MCF 10A (cell line): ENCODE measurements around the gene HES5. TPM values are rescaled to one million over a fixed set of nuclear protein-coding genes. Genes with fewer than 3 reads are reported as not detected.

Source experiments
- BruUV-seq: library from RNA; stranded (reverse); fragments of 400-500 nt; replicated peaks from 2 replicates; lab custom pipeline; 2021; lab: Mats Ljungman, UMichigan
- CTCF ChIA-PET: fragments of 300-600 bp; sonication (Branson Sonifier 250); formaldehyde crosslinking; extraction: SDS; loops from one replicate; lab custom pipeline; 2021; ENCODE audit warnings: antibody characterized with exemption, inconsistent platforms; lab: Yijun Ruan, JAX
- POLR2A ChIA-PET: fragments of 300-600, 350-650 bp; sonication (Branson Sonifier 250); formaldehyde crosslinking; extraction: SDS; loops from one replicate; lab custom pipeline; 2020; ENCODE audit warnings: antibody characterized with exemption, inconsistent platforms; lab: Yijun Ruan, JAX
- DNase-seq: peaks from one replicate; pipeline ENCODE4 v3.0.0-alpha.2; 2018; ENCODE audit not compliant: unreplicated experiment
- H3K27ac Mint-ChIP-seq: one replicate; pipeline ENCODE4 v1.8.0; 2022; ENCODE audit warnings: mild to moderate bottlenecking, low read depth, mixed read lengths; ENCODE audit not compliant: unreplicated experiment
- H3K27me3 Mint-ChIP-seq: one replicate; pipeline ENCODE4 v1.8.0; 2022; ENCODE audit warnings: mixed read lengths; ENCODE audit not compliant: insufficient read depth, unreplicated experiment
- H3K36me3 Mint-ChIP-seq: one replicate; pipeline ENCODE4 v1.8.0; 2022; ENCODE audit warnings: mild to moderate bottlenecking, moderate library complexity, mixed read lengths; ENCODE audit not compliant: insufficient read depth, unreplicated experiment
- H3K4me1 Mint-ChIP-seq: one replicate; pipeline ENCODE4 v1.8.0; 2022; ENCODE audit warnings: mixed read lengths; ENCODE audit not compliant: insufficient read depth, unreplicated experiment
- H3K4me3 Mint-ChIP-seq: one replicate; pipeline ENCODE4 v1.8.0; 2022; ENCODE audit warnings: mild to moderate bottlenecking, moderate library complexity, mixed read lengths; ENCODE audit not compliant: unreplicated experiment
- H3K9me3 Mint-ChIP-seq: one replicate; pipeline ENCODE4 v1.8.0; 2022; ENCODE audit warnings: mixed read lengths; ENCODE audit not compliant: unreplicated experiment
- intact Hi-C: fragments of 100-400 bp; cut with micrococcal nuclease; formaldehyde crosslinking; loops from 2 replicates; pipeline ENCODE4 v1.14.1; 2022
- total RNA-seq: library from RNA; stranded (reverse); gene quantifications from 2 replicates; pipeline ENCODE4 v1.2.3, GENCODE V29; 2022
- TF ChIP-seq, protein P1 (sequence below): fragments of 200-600 bp; IDR thresholded peaks from one replicate; pipeline ENCODE4 v1.8.0; 2022; ENCODE audit warnings: antibody characterized with exemption, mild to moderate bottlenecking; ENCODE audit not compliant: unreplicated experiment

Gene HES5
- total RNA-seq, 1 experiment from 2014 or later, result not detected

DNA sequence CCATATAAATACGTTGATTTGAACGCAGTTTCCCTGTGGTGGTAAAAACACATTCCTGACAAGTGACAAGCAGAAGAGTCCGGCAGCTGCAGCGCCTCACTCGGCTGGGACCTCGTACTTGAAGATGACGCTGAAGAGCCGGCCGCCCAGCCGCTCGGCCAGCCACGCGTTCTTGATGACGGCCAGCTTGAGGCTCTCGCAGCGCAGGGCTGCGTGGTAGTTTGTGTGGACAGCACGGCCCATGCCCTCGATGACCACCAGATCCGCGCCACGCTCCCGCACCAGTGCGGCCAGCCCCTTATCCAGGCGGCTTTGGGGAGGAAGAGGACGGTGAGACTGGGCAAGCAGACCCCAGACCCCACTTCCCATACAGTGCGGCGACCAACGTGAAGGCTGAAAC is 21.3 kb downstream of the HES5 start:
- no peaks in the 10 kb centered on the region for H3K4me1 Mint-ChIP-seq
- TF ChIP-seq, protein P1, sequence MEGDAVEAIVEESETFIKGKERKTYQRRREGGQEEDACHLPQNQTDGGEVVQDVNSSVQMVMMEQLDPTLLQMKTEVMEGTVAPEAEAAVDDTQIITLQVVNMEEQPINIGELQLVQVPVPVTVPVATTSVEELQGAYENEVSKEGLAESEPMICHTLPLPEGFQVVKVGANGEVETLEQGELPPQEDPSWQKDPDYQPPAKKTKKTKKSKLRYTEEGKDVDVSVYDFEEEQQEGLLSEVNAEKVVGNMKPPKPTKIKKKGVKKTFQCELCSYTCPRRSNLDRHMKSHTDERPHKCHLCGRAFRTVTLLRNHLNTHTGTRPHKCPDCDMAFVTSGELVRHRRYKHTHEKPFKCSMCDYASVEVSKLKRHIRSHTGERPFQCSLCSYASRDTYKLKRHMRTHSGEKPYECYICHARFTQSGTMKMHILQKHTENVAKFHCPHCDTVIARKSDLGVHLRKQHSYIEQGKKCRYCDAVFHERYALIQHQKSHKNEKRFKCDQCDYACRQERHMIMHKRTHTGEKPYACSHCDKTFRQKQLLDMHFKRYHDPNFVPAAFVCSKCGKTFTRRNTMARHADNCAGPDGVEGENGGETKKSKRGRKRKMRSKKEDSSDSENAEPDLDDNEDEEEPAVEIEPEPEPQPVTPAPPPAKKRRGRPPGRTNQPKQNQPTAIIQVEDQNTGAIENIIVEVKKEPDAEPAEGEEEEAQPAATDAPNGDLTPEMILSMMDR, result no peak
- ChIA-PET CTCF (no interaction called here), POLR2A (interaction anchor here (0.9 to 1.1 kb wide), 2 partner anchors 25 to 26 kb away, joined by 3 to 4 read pairs; no protein-coding TSS in a partner anchor)
- no peaks in the 10 kb centered on the region for H3K9me3 Mint-ChIP-seq
- H3K4me3 Mint-ChIP-seq, result no peak overlapping the region
- intact Hi-C loops, result no loop called here
- H3K27me3 Mint-ChIP-seq, result no peaks in the 10 kb centered on the region
- peaks cover 36% of the 10 kb centered on the region for H3K36me3 Mint-ChIP-seq
- DNase-seq, result no peak
- BruUV-seq, result no TSS peak
- no peak overlapping the region for H3K27ac Mint-ChIP-seq

DNA sequence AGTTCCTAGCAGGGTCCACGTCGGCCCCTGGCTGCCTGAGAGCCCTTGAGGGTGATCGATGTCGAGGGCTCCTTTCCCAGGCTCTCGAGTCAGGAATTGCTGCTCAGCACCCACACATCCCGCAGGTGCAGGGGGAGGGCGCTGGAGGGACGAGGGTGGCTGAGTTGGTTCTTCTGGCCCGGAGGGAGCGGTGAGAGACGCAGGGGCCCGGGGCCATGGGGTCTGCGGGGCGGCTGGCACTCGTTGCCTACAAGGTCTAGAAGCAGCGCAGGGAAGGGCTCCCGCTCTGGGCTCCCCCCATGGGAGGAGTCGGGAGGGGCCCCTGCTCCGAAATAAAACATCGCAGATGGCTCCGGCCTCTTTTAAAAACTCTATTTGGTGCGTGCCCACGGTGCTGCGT is 21.9 kb downstream of the HES5 start:
- CTCF ChIA-PET, result interaction anchor here (1.2 kb wide), 1 partner anchor 17 kb away, joined by 3 read pairs; no protein-coding TSS in a partner anchor
- POLR2A ChIA-PET, result interaction anchor here (0.9 kb wide), 1 partner anchor 25 kb away, joined by 4 read pairs; no protein-coding TSS in a partner anchor
- no peak overlapping the region for H3K27ac Mint-ChIP-seq
- no peaks in the 10 kb centered on the region for H3K9me3 Mint-ChIP-seq
- H3K4me1 Mint-ChIP-seq, result no peaks in the 10 kb centered on the region
- H3K27me3 Mint-ChIP-seq, result no peaks in the 10 kb centered on the region
- no TSS peak for BruUV-seq
- TF ChIP-seq, protein P1, result no peak
- DNase-seq, result no peak
- intact Hi-C loops, result no loop called here
- H3K36me3 Mint-ChIP-seq, result peaks cover 38% of the 10 kb centered on the region
- no peak overlapping the region for H3K4me3 Mint-ChIP-seq

DNA sequence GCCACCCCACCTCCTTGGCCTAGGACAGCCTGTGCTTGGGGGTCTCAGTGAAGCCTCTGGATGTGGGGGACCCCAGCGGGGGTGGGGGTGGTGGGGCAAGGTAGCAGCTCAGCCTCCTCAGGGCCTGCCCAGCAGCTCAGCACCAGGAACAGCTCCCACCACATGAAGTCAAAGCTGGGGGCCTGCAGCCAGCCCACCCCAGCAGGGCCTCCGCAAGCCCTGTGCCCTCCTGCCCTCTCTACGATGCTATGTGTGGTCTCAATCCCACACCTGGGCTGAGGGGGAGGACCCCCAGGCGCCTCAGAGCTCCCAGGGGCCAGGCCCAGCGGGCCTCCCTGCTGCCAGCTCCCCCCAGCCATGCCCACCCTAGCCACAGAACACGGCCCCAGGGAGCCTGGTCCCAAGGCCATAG is 22.3 kb downstream of the HES5 start:
- H3K36me3 Mint-ChIP-seq, result peaks cover 39% of the 10 kb centered on the region
- intact Hi-C loops, result no loop called here
- H3K27ac Mint-ChIP-seq, result no peak overlapping the region
- POLR2A ChIA-PET, result interaction anchor here (1.0 kb wide), 1 partner anchor 18 kb away, joined by 5 read pairs; no protein-coding TSS in a partner anchor
- TF ChIP-seq, protein P1, result no peak
- H3K27me3 Mint-ChIP-seq, result no peaks in the 10 kb centered on the region
- H3K4me3 Mint-ChIP-seq, result no peak overlapping the region
- BruUV-seq, result no TSS peak
- no peaks in the 10 kb centered on the region for H3K4me1 Mint-ChIP-seq
- no peaks in the 10 kb centered on the region for H3K9me3 Mint-ChIP-seq
- no peak for DNase-seq
- CTCF ChIA-PET, result interaction anchor here (0.7 to 1.2 kb wide), 3 partner anchors 17 to 299 kb away, joined by 3 read pairs; no protein-coding TSS in a partner anchor

DNA sequence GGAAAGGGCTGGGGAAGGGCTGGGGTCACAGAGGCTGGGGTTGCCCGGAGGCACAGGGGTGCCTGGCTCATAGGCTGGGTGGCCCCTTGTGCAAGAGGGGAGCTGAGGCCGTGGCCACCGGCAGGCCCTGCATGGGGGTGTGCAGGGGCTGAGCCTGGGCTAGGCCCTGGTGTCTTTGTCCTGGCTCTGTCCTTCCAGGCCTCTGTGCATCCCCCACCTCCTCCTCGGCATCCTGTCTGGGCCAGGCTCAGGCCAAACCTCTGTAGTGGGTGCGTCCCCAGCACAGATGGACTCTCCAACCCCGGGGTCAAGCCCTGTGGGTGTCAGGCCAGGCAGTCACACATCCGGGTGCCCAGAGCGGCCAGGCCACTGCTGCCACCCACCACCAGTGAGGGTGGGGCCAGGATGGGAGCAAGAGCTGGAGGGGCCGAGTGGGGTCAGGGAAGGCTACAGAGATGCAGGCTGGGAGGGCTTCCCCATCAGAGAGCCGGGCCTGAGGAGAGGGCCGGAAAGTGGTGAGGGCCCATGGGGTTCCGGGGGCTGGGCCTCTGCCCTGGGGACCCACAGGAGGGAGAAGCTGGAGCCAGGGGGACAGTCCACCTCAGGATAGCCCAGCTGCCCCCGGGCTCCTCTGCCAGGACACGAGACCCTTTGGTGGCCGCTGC is 23.0 kb downstream of the HES5 start:
- POLR2A ChIA-PET, result interaction anchor here (1.0 kb wide), 1 partner anchor 18 kb away, joined by 5 read pairs; no protein-coding TSS in a partner anchor
- TF ChIP-seq, protein P1, result no peak
- intact Hi-C loops, result no loop called here
- H3K36me3 Mint-ChIP-seq, result peaks cover 39% of the 10 kb centered on the region
- H3K27me3 Mint-ChIP-seq, result no peaks in the 10 kb centered on the region
- no peaks in the 10 kb centered on the region for H3K9me3 Mint-ChIP-seq
- no peak for DNase-seq
- no peak overlapping the region for H3K4me3 Mint-ChIP-seq
- no peak overlapping the region for H3K27ac Mint-ChIP-seq
- H3K4me1 Mint-ChIP-seq, result no peaks in the 10 kb centered on the region
- CTCF ChIA-PET, result interaction anchor here (0.7 to 1.2 kb wide), 4 partner anchors 18 to 298 kb away, joined by 3 to 4 read pairs (median 3); no protein-coding TSS in a partner anchor
- BruUV-seq, result no TSS peak
